ENCODE results near the gene SGMS2. TPM values are rescaled to one million over a fixed set of nuclear protein-coding genes. Genes with fewer than 3 reads are reported as not detected.
"Not testable (repeated sequence)": the region's sequence is repeated elsewhere in the genome, so short reads cannot be mapped to it uniquely, and the experiment has no call there.

The SGMS2 gene
- total RNA-seq, 2 donors from 2014 or later, result 34.9 to 49.1 TPM

DNA sequence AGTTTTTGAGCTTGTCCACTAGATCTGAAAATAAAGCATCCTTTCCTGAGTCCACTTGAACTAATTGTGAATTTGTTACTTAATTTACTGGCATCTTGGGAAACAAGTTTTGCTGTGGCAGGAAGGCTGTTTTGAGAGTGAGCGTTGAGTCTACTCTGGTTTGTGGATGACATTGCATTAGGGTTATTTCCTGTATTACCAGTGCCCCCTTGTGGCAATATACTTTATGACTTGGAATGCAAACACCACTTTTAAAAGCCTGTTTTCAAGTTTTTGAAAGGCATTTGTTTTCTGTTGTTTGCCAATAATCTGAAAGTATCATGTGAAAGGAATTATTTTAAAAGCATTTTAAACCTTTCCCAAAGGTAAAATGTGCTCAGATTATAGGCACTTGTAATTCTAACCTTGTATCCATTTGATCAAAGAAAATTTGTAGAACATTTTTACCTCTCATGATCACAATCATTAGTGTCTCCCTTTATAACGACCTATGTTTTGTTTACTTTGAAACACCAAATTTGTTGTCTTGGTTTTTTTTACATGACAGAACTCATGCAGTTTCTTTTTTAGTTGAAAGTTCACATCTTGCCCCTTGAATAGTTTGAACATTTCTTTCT is 88.7 kb downstream of the SGMS2 start:
- Histone ChIP-seq H3K27ac (no peak overlapping the region), H3K4me3 (no peak overlapping the region), H3K27me3 (no peaks in the 10 kb centered on the region), H3K36me3 (no peaks in the 10 kb centered on the region), H3K9me3 (no peaks in the 10 kb centered on the region), H3K4me1 (no peaks in the 10 kb centered on the region), H3K9ac (ENCODE audit: low read depth in 2 of 2, low read length in 2 of 2) (no peak overlapping the region)
- intact Hi-C loops (cut with DNase I), result loop anchor here (2.0 to 10.0 kb wide), 3 partner anchors 89 to 359 kb away; partner anchors contain the start of gene SGMS2
- TF ChIP-seq, protein P1, sequence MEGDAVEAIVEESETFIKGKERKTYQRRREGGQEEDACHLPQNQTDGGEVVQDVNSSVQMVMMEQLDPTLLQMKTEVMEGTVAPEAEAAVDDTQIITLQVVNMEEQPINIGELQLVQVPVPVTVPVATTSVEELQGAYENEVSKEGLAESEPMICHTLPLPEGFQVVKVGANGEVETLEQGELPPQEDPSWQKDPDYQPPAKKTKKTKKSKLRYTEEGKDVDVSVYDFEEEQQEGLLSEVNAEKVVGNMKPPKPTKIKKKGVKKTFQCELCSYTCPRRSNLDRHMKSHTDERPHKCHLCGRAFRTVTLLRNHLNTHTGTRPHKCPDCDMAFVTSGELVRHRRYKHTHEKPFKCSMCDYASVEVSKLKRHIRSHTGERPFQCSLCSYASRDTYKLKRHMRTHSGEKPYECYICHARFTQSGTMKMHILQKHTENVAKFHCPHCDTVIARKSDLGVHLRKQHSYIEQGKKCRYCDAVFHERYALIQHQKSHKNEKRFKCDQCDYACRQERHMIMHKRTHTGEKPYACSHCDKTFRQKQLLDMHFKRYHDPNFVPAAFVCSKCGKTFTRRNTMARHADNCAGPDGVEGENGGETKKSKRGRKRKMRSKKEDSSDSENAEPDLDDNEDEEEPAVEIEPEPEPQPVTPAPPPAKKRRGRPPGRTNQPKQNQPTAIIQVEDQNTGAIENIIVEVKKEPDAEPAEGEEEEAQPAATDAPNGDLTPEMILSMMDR (IDR thresholded peaks at IDR 0.05), result peak; percentile 80
- DNase-seq, result peak; percentile 58

DNA sequence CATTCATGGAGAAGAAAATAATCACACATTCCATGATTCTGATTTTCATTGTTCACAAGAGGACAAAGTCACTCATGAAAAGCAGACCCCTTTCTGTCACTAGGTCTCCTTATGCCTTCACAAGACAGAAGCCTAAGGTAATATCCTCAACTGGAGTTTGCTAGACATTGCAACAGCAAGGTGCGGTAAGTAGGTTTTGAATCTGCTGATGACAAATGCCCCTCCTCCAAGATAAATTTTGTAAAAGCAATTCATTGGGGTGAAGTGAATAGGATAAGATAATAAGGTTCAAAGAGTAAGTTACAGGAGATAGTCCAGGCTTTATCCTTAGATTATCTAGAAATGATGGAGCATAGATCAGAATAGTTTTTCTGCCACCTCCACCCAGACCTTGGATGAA is 90.5 kb downstream of the SGMS2 start:
- DNase-seq, result no peak
- Histone ChIP-seq H3K9ac (ENCODE audit: low read depth in 2 of 2, low read length in 2 of 2) (no peak overlapping the region), H3K27me3 (no peaks in the 10 kb centered on the region), H3K27ac (no peak overlapping the region), H3K4me3 (no peak overlapping the region), H3K36me3 (no peaks in the 10 kb centered on the region), H3K9me3 (peaks cover 7% of the 10 kb centered on the region), H3K4me1 (no peaks in the 10 kb centered on the region)
- intact Hi-C loops (cut with DNase I), result loop anchor here (10.0 kb wide), 2 partner anchors 90 to 360 kb away; partner anchors contain the start of gene SGMS2
- TF ChIP-seq, protein P1 (IDR thresholded peaks at IDR 0.05), result no peak

DNA sequence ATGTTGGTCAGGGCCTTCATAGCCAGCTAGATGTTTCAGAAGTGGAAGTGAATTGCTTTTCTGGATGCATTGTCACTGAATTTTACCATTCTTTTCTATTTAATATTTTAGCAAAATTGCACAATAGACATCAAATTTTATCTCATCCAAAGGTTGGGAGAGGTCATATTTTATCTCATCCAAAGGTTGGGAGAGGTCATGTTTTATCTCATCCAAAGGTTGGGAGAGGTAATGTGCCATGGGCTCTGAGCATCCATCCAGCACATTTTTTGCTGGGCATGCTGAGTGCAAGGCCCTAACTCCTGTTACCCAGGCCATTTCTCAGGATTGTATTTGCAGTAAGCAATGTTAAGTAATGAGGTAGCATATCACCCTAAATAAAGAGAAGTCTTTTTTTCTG is 91.9 kb downstream of the SGMS2 start:
- TF ChIP-seq, protein P1 (IDR thresholded peaks at IDR 0.05), result no peak
- H3K4me1 ChIP-seq, result no peaks in the 10 kb centered on the region
- intact Hi-C loops (cut with DNase I), result loop anchor here (10.0 kb wide), 2 partner anchors 92 to 362 kb away; partner anchors contain the start of gene SGMS2

DNA sequence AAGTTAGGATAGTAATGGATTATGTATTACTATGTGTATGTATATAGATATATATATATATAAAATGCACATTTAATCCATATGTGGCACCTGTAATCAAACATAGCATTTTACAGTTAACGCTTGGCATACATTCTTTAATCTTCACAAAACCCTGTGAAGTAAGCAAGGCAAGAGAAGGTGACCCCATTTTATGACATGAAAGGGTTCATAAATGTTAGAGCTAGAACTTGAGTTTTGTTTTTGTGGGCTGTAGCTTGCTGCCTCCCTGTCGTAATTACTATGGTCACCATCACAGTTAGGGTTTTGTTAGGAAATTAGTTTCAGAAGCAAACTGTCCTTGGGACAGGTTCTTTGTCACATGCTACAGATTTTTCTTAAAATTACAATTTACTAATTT is 92.8 kb downstream of the SGMS2 start:
- no peaks in the 10 kb centered on the region for H3K27me3 ChIP-seq
- no peak for DNase-seq
- H3K9me3 ChIP-seq, result peaks cover 7% of the 10 kb centered on the region
- no peaks in the 10 kb centered on the region for H3K36me3 ChIP-seq
- intact Hi-C loops (cut with DNase I), result loop anchor here (10.0 kb wide), 2 partner anchors 93 to 363 kb away; partner anchors contain the start of gene SGMS2
- no peak overlapping the region for H3K27ac ChIP-seq
- H3K9ac ChIP-seq (ENCODE audit: low read depth in 2 of 2, low read length in 2 of 2), result no peak overlapping the region
- no peak overlapping the region for H3K4me3 ChIP-seq
- TF ChIP-seq, protein P1 (IDR thresholded peaks at IDR 0.05), result no peak
- no peaks in the 10 kb centered on the region for H3K4me1 ChIP-seq

More for the DNA sequence above, 91.9 kb downstream of the SGMS2 start:
- no peaks in the 10 kb centered on the region for H3K27me3 ChIP-seq
- no peak overlapping the region for H3K9ac ChIP-seq (ENCODE audit: low read depth in 2 of 2, low read length in 2 of 2)
- H3K9me3 ChIP-seq, result peaks cover 7% of the 10 kb centered on the region
- H3K4me3 ChIP-seq, result no peak overlapping the region
- H3K27ac ChIP-seq, result no peak overlapping the region
- no peaks in the 10 kb centered on the region for H3K36me3 ChIP-seq
- no peak for DNase-seq

DNA sequence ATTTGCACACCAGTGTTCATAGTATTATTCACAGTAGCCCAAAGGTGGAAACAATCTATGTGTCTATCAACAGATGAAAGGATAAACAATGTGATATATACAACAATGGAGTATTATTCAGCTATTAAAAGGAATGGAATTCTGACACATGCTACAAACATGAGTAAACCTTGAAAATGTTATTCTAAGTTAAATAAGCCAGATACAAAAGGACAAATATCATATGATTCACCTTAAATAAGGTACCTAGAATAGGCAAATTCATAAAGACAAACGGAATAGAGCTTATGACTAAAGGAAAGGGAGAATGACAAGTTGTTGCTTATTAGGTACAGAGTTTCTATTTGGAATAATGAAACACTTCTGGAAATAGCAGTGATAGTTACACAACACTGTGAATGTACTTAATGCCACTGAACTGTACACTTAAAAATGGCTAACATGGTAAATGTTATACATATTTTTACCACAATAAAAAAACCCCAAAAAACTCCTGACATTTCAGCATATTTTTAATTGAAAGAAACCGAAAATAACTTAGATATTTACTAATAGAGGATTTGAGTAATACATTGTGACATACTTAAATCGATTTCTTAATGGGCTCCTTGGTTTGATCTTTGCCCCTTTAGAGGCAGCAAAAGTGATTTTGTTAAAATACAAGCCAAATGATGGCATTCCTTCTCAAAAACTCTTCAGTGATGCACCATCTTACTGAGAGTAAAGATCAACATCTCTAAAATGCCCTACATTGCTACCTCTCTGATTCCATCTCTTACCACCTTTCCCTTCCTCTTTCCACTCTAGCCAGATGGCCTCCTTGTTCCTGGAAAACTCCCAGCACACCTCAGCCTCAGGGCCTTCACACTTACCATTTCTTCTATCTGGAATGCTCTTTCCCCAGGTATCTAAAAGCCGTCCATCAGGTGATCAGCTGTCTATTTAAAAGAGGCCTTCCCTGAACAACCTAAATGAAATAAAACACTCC is 98.0 kb downstream of the SGMS2 start:
- Histone ChIP-seq H3K36me3 (no peaks in the 10 kb centered on the region), H3K27ac (no peak overlapping the region), H3K27me3 (no peaks in the 10 kb centered on the region), H3K4me3 (no peak overlapping the region), H3K9me3 (peaks cover 7% of the 10 kb centered on the region), H3K9ac (ENCODE audit: low read depth in 2 of 2, low read length in 2 of 2) (no peak overlapping the region), H3K4me1 (no peaks in the 10 kb centered on the region)
- TF ChIP-seq, protein P1 (IDR thresholded peaks at IDR 0.05), result no peak
- no peak for DNase-seq
- intact Hi-C loops (cut with DNase I), result no loop called here

DNA sequence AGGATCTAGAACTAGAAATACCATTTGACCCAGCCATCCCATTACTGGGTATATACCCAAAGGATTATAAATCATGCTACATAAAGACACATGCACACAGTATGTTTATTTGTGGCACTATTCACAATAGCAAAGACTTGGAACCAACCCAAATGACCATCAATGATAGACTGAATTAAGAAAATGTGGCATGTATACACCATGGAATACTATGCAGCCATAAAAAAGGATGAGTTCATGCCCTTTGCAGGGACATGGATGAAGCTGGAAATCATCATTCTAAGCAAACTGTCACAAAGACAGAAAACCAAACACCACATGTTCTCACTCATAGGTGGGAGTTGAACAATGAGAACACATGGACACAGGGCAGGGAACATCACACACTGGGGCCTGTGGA is 101.0 kb downstream of the SGMS2 start:
- intact Hi-C loops (cut with DNase I); H3K4me1 ChIP-seq; DNase-seq; H3K27me3 ChIP-seq; H3K9me3 ChIP-seq; H3K36me3 ChIP-seq; H3K27ac ChIP-seq; H3K9ac ChIP-seq (ENCODE audit: low read depth in 2 of 2, low read length in 2 of 2); H3K4me3 ChIP-seq: not testable (repeated sequence)

DNA sequence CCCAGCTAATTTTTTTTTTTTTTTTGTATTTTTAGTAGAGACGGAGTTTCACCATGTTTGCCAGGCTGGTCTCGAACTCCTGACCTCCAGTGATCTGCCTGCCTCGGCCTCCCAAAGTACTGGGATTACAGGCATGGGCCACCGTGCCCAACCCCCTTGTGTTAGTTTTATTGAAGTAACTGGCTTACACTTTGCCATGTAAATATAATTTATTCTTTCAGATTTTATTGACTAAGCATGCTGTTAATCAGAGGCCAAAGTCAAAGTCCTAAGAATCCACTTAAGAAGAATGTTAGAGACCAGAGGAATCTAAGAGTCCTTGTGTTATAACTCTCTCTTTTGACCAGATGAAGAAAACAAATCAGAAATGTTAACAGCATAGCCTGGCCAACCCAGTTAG is 102.1 kb downstream of the SGMS2 start:
- H3K27me3 ChIP-seq; H3K36me3 ChIP-seq; H3K4me1 ChIP-seq; H3K9me3 ChIP-seq; H3K27ac ChIP-seq; H3K9ac ChIP-seq (ENCODE audit: low read depth in 2 of 2, low read length in 2 of 2); H3K4me3 ChIP-seq; intact Hi-C loops (cut with DNase I); DNase-seq: not testable (repeated sequence)

Measured in colonic mucosa (tissue), 4 donors.